Measurements from ENCODE around the gene SPPL3.

The SPPL3 gene

DNA sequence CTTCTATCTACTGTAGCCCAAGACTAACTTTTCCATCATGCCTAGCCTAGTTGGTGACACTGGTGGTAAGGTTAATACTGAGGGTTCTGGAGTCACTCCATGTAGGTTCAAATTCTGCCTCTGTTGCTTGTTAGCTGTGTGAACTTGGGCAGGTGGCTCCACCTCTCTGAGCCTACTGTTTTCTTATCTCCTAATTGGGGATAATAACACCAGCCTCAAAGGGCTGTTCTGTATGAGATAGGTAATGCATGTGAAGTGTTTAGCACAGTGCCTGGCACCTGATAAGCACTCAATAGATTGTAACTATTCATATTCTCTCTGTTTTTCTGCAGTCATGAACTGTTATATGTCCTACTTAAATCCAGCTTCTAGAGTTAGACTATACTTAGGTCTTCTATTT lies 17.5 kb upstream of the SPPL3 start:
- H3K4me1 ChIP-seq (ENCODE audit: control insufficient read depth, low read length) = no peaks in the 10 kb centered on the region

DNA sequence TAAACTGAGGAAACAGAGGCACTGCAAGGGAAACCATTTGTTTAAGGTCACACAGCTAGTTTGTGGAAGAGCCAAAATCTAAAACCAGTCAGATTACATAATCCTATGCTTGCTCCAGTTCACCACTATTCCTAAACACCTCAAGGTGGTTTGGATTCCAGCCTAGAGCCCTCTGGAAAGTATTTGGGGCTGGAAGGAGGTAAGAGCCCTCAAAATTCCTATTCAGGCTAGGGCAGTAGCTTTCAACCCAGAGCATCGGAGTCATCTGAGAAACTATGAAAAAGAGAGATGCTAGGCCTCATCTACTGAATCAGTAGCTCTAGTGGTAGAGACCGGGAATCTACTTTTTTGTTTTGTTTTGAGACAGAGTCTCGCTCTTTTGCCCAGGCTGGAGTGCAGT lies 16.0 kb upstream of the SPPL3 start:
- Histone ChIP-seq H3K4me3 (ENCODE audit: low read length) (no peak overlapping the region), H3K4me1 (ENCODE audit: control insufficient read depth, low read length) (no peaks in the 10 kb centered on the region), H3K9me2 (replicated peaks; ENCODE audit: control insufficient read depth, low read length) (no peaks in the 10 kb centered on the region), H3K36me3 (ENCODE audit: control insufficient read depth, low read length) (no peaks in the 10 kb centered on the region), H3K27me3 (ENCODE audit: control insufficient read depth, low read length) (peaks cover 4% of the 10 kb centered on the region), H3K4me2 (ENCODE audit: low read length) (no peak overlapping the region), H3K27ac (ENCODE audit: low read depth, low read length) (no peak overlapping the region), H3K79me2 (ENCODE audit: control insufficient read depth, low read length) (no peaks in the 10 kb centered on the region), H3F3A (ENCODE audit: control insufficient read depth, insufficient read depth) (no peaks in the 10 kb centered on the region), H4K20me1 (ENCODE audit: control insufficient read depth, insufficient read depth, low read depth, low read length) (no peaks in the 10 kb centered on the region), H3K9me3 (ENCODE audit: control insufficient read depth, insufficient read depth, low read length) (no peaks in the 10 kb centered on the region)
- no peak for TF ChIP-seq EZH2phosphoT487 (IDR thresholded peaks at IDR 0.05; ENCODE audit: borderline replicate concordance, low read length)

More for the DNA sequence above, 17.5 kb upstream of the SPPL3 start:
- Histone ChIP-seq H3K27ac (ENCODE audit: low read depth, low read length) (no peak overlapping the region), H3K4me2 (ENCODE audit: low read length) (no peak overlapping the region), H3K9me3 (ENCODE audit: control insufficient read depth, insufficient read depth, low read length) (no peaks in the 10 kb centered on the region), H3K36me3 (ENCODE audit: control insufficient read depth, low read length) (no peaks in the 10 kb centered on the region), H3K4me3 (ENCODE audit: low read length) (no peak overlapping the region), H3K79me2 (ENCODE audit: control insufficient read depth, low read length) (no peaks in the 10 kb centered on the region), H3K9me2 (replicated peaks; ENCODE audit: control insufficient read depth, low read length) (no peaks in the 10 kb centered on the region), H3F3A (ENCODE audit: control insufficient read depth, insufficient read depth) (no peaks in the 10 kb centered on the region), H4K20me1 (ENCODE audit: control insufficient read depth, insufficient read depth, low read depth, low read length) (no peaks in the 10 kb centered on the region), H3K27me3 (ENCODE audit: control insufficient read depth, low read length) (peaks cover 4% of the 10 kb centered on the region)
- TF ChIP-seq EZH2phosphoT487 (IDR thresholded peaks at IDR 0.05; ENCODE audit: borderline replicate concordance, low read length) = no peak
- TF ChIP-seq, protein P1, sequence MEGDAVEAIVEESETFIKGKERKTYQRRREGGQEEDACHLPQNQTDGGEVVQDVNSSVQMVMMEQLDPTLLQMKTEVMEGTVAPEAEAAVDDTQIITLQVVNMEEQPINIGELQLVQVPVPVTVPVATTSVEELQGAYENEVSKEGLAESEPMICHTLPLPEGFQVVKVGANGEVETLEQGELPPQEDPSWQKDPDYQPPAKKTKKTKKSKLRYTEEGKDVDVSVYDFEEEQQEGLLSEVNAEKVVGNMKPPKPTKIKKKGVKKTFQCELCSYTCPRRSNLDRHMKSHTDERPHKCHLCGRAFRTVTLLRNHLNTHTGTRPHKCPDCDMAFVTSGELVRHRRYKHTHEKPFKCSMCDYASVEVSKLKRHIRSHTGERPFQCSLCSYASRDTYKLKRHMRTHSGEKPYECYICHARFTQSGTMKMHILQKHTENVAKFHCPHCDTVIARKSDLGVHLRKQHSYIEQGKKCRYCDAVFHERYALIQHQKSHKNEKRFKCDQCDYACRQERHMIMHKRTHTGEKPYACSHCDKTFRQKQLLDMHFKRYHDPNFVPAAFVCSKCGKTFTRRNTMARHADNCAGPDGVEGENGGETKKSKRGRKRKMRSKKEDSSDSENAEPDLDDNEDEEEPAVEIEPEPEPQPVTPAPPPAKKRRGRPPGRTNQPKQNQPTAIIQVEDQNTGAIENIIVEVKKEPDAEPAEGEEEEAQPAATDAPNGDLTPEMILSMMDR (IDR thresholded peaks at IDR 0.05; ENCODE audit: low read depth, low read length, poor library complexity, severe bottlenecking) = no peak

DNA sequence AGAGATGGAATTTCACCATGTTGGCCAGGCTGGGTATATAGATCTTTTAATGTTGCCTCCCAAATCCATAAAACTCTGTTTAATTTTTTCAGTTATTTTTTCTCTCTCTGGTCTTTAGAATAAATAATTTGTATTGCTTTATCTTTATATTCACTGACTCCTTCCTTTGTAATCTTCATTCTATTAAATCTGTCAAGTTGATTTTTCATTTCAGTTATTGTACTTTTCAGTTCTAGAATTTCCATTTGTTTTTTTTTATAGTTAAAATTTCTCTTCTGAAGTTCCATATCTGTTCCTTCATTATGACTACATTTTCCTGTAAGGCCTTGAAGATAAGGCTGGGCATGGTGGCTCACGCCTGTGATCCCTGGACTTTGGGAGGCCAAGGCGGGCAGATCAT lies 13.6 kb upstream of the SPPL3 start:
- no peaks in the 10 kb centered on the region for H3F3A ChIP-seq (ENCODE audit: control insufficient read depth, insufficient read depth)
- TF ChIP-seq EZH2phosphoT487 (IDR thresholded peaks at IDR 0.05; ENCODE audit: borderline replicate concordance, low read length) = no peak
- TF ChIP-seq, protein P1 (IDR thresholded peaks at IDR 0.05; ENCODE audit: low read depth, low read length, poor library complexity, severe bottlenecking) = no peak
- H3K4me3 ChIP-seq (ENCODE audit: low read length) = no peak overlapping the region
- H3K36me3 ChIP-seq (ENCODE audit: control insufficient read depth, low read length) = no peaks in the 10 kb centered on the region
- no peaks in the 10 kb centered on the region for H3K9me2 ChIP-seq (replicated peaks; ENCODE audit: control insufficient read depth, low read length)
- no peaks in the 10 kb centered on the region for H3K9me3 ChIP-seq (ENCODE audit: control insufficient read depth, insufficient read depth, low read length)
- H3K4me1 ChIP-seq (ENCODE audit: control insufficient read depth, low read length) = no peaks in the 10 kb centered on the region
- no peaks in the 10 kb centered on the region for H4K20me1 ChIP-seq (ENCODE audit: control insufficient read depth, insufficient read depth, low read depth, low read length)
- H3K27ac ChIP-seq (ENCODE audit: low read depth, low read length) = no peak overlapping the region
- no peaks in the 10 kb centered on the region for H3K79me2 ChIP-seq (ENCODE audit: control insufficient read depth, low read length)
- no peak overlapping the region for H3K4me2 ChIP-seq (ENCODE audit: low read length)
- peaks cover 4% of the 10 kb centered on the region for H3K27me3 ChIP-seq (ENCODE audit: control insufficient read depth, low read length)

DNA sequence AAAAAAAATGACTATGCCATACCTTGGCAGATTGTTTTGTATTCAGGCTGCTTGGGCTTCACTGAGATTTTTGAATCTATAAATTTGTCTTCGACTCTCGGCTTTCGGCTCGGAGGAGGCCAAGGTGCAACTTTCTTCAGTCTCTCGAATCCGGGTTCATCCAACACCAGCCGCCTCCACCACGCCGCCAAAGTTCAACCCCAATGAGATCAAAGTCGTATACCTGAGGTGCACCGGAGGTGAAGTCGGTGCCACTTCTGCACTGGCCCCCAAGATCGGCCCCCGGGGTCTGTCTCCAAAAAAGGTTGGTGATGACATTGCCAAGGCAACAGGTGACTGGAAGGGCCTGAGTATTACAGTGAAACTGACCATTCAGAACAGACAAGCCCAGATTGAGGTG lies 12.4 kb upstream of the SPPL3 start:
- no peaks in the 10 kb centered on the region for H4K20me1 ChIP-seq (ENCODE audit: control insufficient read depth, insufficient read depth, low read depth, low read length)
- TF ChIP-seq EZH2phosphoT487 (IDR thresholded peaks at IDR 0.05; ENCODE audit: borderline replicate concordance, low read length) = no peak
- TF ChIP-seq, protein P1 (IDR thresholded peaks at IDR 0.05; ENCODE audit: low read depth, low read length, poor library complexity, severe bottlenecking) = no peak
- no peaks in the 10 kb centered on the region for H3K4me1 ChIP-seq (ENCODE audit: control insufficient read depth, low read length)
- H3K4me2 ChIP-seq (ENCODE audit: low read length) = no peak overlapping the region
- no peaks in the 10 kb centered on the region for H3K36me3 ChIP-seq (ENCODE audit: control insufficient read depth, low read length)
- H3K9me3 ChIP-seq (ENCODE audit: control insufficient read depth, insufficient read depth, low read length) = no peaks in the 10 kb centered on the region
- peaks cover 4% of the 10 kb centered on the region for H3K27me3 ChIP-seq (ENCODE audit: control insufficient read depth, low read length)
- H3K27ac ChIP-seq (ENCODE audit: low read depth, low read length) = no peak overlapping the region
- no peaks in the 10 kb centered on the region for H3F3A ChIP-seq (ENCODE audit: control insufficient read depth, insufficient read depth)
- no peak overlapping the region for H3K4me3 ChIP-seq (ENCODE audit: low read length)
- H3K79me2 ChIP-seq (ENCODE audit: control insufficient read depth, low read length) = no peaks in the 10 kb centered on the region
- no peaks in the 10 kb centered on the region for H3K9me2 ChIP-seq (replicated peaks; ENCODE audit: control insufficient read depth, low read length)
